HG03025 (cell line): ENCODE measurements around the gene WDFY3.

Source experiments
- ATAC-seq: cut with Tn5 transposase; IDR thresholded peaks from one replicate; pipeline ENCODE4 v1.9.1; 2021; ENCODE audit warnings: mild to moderate bottlenecking, moderate library complexity; ENCODE audit not compliant: unreplicated experiment, low FRiP score

The WDFY3 gene

GRCh38 chr4:84952004-84952403, 14.5 kb downstream of the WDFY3 start:
- no peak for ATAC-seq

- ATAC-seq = no peak
Observed at GRCh38 chr4:84948056-84948455, 18.4 kb downstream of the WDFY3 start.

GRCh38 chr4:84944947-84945346, 21.5 kb downstream of the WDFY3 start:
- no peak for ATAC-seq

GRCh38 chr4:84940960-84941359, 25.5 kb downstream of the WDFY3 start:
- no peak for ATAC-seq

- ATAC-seq = no peak
Observed at GRCh38 chr4:84939113-84939512, 27.4 kb downstream of the WDFY3 start.

GRCh38 chr4:84938316-84938715, 28.2 kb downstream of the WDFY3 start:
- no peak for ATAC-seq

GRCh38 chr4:84937381-84937977, 29.0 kb downstream of the WDFY3 start:
- ATAC-seq = no peak

- ATAC-seq = no peak
Observed at GRCh38 chr4:84936123-84936522, 30.4 kb downstream of the WDFY3 start.

- no peak for ATAC-seq
Observed at GRCh38 chr4:84932462-84932861, 34.0 kb downstream of the WDFY3 start.

GRCh38 chr4:84931961-84932360, 34.5 kb downstream of the WDFY3 start:
- ATAC-seq = no peak

GRCh38 chr4:84931274-84931673, 35.2 kb downstream of the WDFY3 start:
- ATAC-seq = no peak

- no peak for ATAC-seq
Observed at GRCh38 chr4:84928089-84928488, 38.4 kb downstream of the WDFY3 start.

GRCh38 chr4:84927428-84927827, 39.1 kb downstream of the WDFY3 start:
- ATAC-seq = no peak

GRCh38 chr4:84925558-84925957, 40.9 kb downstream of the WDFY3 start:
- ATAC-seq = no peak

GRCh38 chr4:84924434-84924833, 42.1 kb downstream of the WDFY3 start:
- no peak for ATAC-seq

GRCh38 chr4:84920617-84921016, 45.9 kb downstream of the WDFY3 start:
- no peak for ATAC-seq

- ATAC-seq = no peak
Observed at GRCh38 chr4:84917869-84918600, 48.5 kb downstream of the WDFY3 start.

GRCh38 chr4:84917086-84917821, 49.2 kb downstream of the WDFY3 start:
- no peak for ATAC-seq

GRCh38 chr4:84916227-84916626, 50.3 kb downstream of the WDFY3 start:
- no peak for ATAC-seq

- no peak for ATAC-seq
Observed at GRCh38 chr4:84915396-84915780, 51.1 kb downstream of the WDFY3 start.

GRCh38 chr4:84914686-84915395, 51.6 kb downstream of the WDFY3 start:
- no peak for ATAC-seq
